ENCODE measurements around the gene HSPB1.
"Not testable (repeated sequence)": the region's sequence is repeated elsewhere in the genome, so short reads cannot be mapped to it uniquely, and the experiment has no call there.

The HSPB1 gene

GRCh38 chr7:76335417-76335816 is 32.9 kb downstream of the HSPB1 start:
- DNase-seq = not testable (repeated sequence)

GRCh38 chr7:76336094-76336493 is 33.6 kb downstream of the HSPB1 start:
- DNase-seq = no peak

GRCh38 chr7:76337147-76337546 is 34.7 kb downstream of the HSPB1 start:
- no peak for DNase-seq

GRCh38 chr7:76338298-76339084 is 36.0 kb downstream of the HSPB1 start:
- DNase-seq = no peak

DNA sequence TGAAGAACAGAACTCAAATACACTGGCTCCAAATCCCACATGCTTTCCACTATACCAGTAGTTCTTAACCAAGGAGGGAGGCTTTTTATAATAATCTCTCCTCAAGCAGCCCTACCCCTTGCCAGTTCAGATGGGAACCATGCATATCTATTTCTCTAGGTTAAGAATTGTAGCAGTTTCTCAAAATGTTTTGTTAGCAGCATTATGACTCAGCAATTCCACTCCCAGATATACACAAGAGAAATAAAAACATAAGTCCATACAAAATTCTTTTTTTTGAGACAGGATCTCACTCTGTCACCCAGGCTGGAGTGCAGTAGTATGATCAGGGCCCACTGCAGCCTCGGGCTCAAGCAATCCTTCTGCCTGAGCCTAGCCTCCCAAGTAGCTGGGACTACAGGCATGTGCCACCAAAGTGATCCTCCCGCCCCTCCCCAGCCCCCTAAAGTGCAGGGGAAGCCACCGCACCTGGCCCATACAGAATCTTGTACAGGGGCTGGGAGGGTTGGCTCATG is 38.2 kb downstream of the HSPB1 start:
- no peak for DNase-seq

DNA sequence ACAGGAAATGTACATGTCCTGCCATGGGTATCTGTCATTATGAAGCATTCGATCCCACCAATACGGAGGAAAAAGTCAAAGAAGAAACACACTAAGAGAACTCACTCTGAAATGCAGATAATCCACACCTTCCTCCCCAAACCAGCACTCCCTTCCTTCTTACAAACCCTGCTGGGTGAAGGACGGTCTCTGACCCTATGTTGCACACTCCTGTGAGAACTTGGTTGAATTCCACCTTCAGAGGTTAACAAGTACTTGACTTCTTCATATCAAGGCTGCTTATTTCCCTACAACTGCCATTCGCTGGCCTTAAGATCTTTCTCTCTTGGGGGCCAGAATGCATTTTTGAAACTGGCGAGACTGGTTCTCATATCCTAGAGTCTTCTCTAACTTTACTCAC is 39.7 kb downstream of the HSPB1 start:
- DNase-seq = no peak

DNA sequence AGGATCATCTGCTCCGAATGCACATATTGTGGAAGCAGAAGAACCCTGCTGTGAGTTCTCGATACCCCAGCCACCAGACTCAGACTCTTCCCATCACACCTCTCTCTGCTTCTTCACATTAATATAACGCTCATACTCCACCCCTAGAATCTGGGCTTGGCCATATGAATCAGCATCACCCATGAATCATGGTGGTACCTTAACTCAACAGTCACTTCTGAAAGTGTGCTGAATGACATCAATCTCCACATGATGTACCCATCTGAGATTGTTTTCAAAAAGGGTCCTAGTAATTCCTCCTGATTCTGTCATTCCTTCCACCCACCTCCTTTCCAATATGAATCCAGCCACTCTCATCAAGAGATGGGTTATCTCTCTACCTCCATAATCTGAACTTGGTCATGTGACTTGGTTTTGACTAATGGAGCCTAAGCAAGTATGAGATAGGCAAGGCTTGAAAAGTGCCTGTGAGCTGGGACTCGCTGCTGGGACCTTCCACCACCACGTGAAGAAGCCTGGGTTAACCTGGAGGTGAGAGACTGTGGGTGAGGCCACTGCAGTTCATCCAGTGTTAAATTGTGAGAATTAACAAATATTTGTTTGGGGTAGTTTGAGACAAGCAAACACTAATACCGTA is 40.9 kb downstream of the HSPB1 start:
- no peak for DNase-seq

- DNase-seq = no peak
These were observed 41.5 kb downstream of the HSPB1 start for GRCh38 chr7:76343931-76344321.

DNA sequence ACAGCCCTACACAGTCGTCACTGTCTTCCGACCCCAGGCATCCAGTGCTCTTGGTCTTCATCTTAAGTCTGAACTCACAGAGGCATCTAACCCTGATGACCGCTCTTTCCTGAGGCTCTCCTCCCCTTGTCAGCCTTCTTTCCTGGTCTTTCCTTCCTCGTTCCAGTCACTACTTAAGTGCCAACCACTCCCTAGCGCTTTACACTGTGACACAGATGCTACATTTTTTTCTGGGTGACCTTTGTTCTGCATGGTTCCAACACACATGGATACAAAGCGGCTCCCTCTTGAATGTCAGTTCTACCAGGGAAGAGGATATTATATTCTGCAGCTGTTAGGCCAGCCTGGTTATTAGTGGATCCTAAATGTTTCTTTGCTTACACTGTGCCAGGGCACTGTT is 43.6 kb downstream of the HSPB1 start:
- no peak for DNase-seq

- no peak for DNase-seq
These were observed 44.3 kb downstream of the HSPB1 start for GRCh38 chr7:76346778-76347177.

DNA sequence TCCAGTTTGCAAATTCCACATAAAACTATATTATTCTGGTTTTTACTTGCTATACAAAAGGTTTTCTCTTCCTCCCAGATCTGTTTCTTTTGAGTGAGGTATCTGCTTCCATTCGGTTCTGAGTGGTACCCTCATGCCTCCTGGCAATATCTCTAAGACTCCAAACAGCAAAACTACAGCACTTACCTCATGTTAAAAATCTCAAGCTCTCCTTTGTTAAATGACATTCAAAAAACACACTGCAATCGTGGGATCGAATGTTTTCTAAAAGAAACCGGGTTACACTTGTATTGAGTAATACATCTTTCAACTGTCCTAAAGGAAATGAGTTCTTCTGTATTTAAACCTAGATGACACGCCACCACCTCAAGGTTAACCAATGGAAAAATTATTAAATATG is 45.2 kb downstream of the HSPB1 start:
- no peak for DNase-seq

- no peak for DNase-seq
These were observed 46.9 kb downstream of the HSPB1 start for GRCh38 chr7:76349313-76349885.

GRCh38 chr7:76351372-76351771 is 48.9 kb downstream of the HSPB1 start:
- no peak for DNase-seq

- DNase-seq = no peak
These were observed 49.7 kb downstream of the HSPB1 start for GRCh38 chr7:76352193-76352592.

GRCh38 chr7:76353744-76354143 is 51.3 kb downstream of the HSPB1 start:
- DNase-seq = no peak

Measured in NCI-H1105 (cell line).